HG02642 (cell line): Measurements from ENCODE around the gene WDR33.
A peak's percentile ranks its signal among the peaks of the same experiment; 100 is the strongest.

Source experiments
- ATAC-seq: cut with Tn5 transposase; IDR thresholded peaks from one replicate; pipeline ENCODE4 v1.9.1; 2021; ENCODE audit warnings: mild to moderate bottlenecking; ENCODE audit not compliant: unreplicated experiment, poor library complexity

WDR33 gene

GRCh38 chr2:127700527-127701192, 110.3 kb downstream of the WDR33 start:
- ATAC-seq = peak; percentile 50

- ATAC-seq = no peak
These were observed 112.2 kb downstream of the WDR33 start for GRCh38 chr2:127698553-127699355.

- ATAC-seq = no peak
These were observed 113.3 kb downstream of the WDR33 start for GRCh38 chr2:127697482-127698180.

GRCh38 chr2:127695491-127696472, 115.2 kb downstream of the WDR33 start:
- ATAC-seq = no peak

- no peak for ATAC-seq
These were observed 116.0 kb downstream of the WDR33 start for GRCh38 chr2:127694986-127695385.

- ATAC-seq = no peak
These were observed 120.3 kb downstream of the WDR33 start for GRCh38 chr2:127690696-127691095.

- ATAC-seq = no peak
These were observed 122.6 kb downstream of the WDR33 start for GRCh38 chr2:127688405-127688804.

- no peak for ATAC-seq
These were observed 125.4 kb downstream of the WDR33 start for GRCh38 chr2:127685410-127686080.

GRCh38 chr2:127683757-127684156, 127.2 kb downstream of the WDR33 start:
- ATAC-seq = no peak

- ATAC-seq = no peak
These were observed 127.9 kb downstream of the WDR33 start for GRCh38 chr2:127683056-127683455.

- no peak for ATAC-seq
These were observed 128.8 kb downstream of the WDR33 start for GRCh38 chr2:127681976-127682857.

GRCh38 chr2:127681288-127681804, 129.6 kb downstream of the WDR33 start:
- no peak for ATAC-seq

GRCh38 chr2:127680706-127681287, 130.2 kb downstream of the WDR33 start:
- no peak for ATAC-seq

GRCh38 chr2:127679680-127680361, 131.2 kb downstream of the WDR33 start:
- ATAC-seq = no peak

GRCh38 chr2:127678991-127679390, 132.0 kb downstream of the WDR33 start:
- no peak for ATAC-seq

GRCh38 chr2:127678531-127678930, 132.4 kb downstream of the WDR33 start:
- ATAC-seq = no peak

GRCh38 chr2:127676906-127677305, 134.1 kb downstream of the WDR33 start:
- ATAC-seq = no peak
